Kidney capillary endothelial cell (primary cell): ENCODE data around the gene LAMC1.
"Not testable (repeated sequence)": the region's sequence is repeated elsewhere in the genome, so short reads cannot be mapped to it uniquely, and the experiment has no call there.

ENCODE experiments used
- DNase-seq: peaks from one replicate; pipeline ENCODE4 v3.0.0-alpha.2; 2018; ENCODE audit warnings: low spot score

LAMC1 gene

GRCh38 chr1:183150032-183150431, 126.8 kb downstream of the LAMC1 start:
- DNase-seq = not testable (repeated sequence)

GRCh38 chr1:183150445-183150844, 127.2 kb downstream of the LAMC1 start:
- no peak for DNase-seq

DNA sequence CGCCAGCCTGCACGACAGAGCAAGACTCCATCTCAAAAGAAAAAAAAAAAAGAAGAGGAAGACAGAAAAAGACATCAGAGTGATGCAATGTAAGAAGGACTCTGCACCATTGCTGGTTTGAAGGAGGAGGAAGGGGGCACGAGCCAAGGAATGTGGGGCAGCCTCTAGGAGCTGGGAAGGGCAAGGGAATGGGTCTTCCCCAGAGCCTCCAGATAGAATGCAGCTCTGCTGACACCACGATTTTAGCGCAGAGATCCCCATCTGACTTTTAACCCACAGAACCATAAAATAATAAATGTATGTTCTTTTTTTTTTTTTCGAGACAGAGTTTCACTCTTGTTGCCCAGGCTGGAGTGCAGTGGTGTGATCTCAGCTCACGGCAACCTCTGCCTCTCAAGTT, 129.0 kb downstream of the LAMC1 start:
- DNase-seq = no peak

GRCh38 chr1:183155939-183156338, 132.7 kb downstream of the LAMC1 start:
- DNase-seq = no peak

GRCh38 chr1:183159960-183160359, 136.7 kb downstream of the LAMC1 start:
- no peak for DNase-seq

DNA sequence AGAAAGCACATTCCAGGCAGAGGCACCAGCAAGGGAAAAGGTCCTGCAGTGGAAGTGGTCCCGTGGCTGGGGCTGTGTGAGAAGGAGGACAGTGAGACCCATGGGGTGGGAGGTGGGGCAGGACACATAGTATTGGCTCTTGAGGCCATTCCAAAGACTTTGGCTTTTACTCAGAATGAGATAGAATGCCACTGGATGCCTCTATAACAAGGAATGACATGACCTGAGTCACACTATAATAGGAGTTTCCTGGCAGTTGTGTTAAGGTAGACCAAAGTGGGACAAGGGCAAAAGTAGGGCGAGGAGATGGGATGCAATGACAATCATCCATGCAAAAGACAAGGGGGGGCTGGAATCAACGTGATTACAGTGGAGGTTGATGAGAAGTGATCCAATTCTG, 138.2 kb downstream of the LAMC1 start:
- DNase-seq = no peak

DNA sequence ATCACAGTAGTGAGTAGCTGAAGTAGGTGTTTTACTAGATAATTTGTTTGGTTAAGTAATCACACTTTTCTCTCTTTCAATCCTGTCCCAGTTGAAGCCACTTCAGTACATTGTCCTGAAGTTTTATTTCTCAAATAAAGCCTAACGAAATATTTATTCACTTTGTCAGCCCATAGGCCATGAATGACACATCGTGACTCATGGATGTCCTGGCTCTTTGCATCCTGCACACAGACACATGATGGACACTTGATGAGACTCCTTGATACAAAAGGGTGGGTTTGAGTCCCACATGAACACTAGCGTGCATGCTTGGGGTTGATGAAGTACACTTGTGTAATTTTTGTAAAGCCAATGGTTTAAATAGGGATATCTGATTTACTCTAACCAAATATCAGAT, 140.1 kb downstream of the LAMC1 start:
- peak; percentile 83 for DNase-seq

GRCh38 chr1:183164340-183164739, 141.1 kb downstream of the LAMC1 start:
- peak; percentile 74 for DNase-seq

DNA sequence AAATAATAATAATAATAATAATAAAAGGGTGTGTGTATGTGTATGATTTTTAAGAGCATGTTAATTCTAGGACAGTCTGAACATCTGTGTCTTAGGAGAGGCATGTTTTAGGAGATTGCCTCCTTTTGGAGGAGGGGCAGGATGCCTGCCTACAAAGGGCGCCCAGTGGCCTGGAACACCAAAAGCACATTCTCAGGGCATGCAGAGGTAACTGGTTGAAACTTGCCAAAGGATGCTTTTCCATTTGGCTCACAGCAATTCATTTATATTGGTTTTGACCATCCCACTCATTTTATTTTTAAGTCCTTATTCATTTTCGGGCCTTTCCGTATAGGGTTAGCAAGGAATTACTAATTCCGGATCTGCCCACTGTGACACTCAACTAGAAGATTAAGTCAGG, 141.7 kb downstream of the LAMC1 start:
- DNase-seq = no peak

DNA sequence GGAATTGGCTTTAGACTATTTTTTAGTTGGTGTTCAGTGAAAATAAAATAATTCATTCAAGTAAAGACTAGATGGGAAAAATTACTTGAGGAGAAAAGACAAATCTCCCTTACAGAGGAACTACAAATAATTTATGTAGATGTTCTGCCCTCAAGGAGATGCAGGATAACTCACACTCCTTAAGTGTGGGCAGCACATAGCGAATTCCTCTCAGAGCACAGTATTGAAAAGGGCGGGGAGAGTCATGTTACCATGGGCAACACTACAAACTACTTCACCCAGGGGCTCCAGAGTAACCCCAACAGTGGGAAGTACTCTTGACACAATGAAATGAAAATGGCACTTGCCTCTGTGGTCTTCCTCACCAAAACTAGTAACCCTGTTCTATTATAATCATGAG, 142.2 kb downstream of the LAMC1 start:
- no peak for DNase-seq

- no peak for DNase-seq
Measured at GRCh38 chr1:183166454-183166853, 143.2 kb downstream of the LAMC1 start.

DNA sequence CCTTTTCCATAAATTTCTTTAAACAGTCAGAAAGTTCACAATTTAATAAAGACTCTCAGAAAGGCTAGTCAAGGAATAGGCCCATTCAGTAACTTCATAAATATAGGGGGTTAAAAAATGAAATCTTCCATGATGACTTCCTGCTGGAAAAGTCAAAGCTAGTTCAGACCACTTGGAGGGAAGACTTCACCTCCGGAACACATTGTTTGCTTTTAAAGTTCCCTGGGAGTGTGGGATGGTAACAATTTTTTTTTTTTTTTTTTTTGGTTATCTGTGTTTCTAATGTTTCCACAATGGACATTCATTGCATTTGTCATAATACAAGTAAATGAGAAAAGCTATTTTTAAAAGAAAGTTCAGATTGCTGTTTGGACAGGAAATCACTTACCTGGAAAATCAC, 144.5 kb downstream of the LAMC1 start:
- DNase-seq = no peak

DNA sequence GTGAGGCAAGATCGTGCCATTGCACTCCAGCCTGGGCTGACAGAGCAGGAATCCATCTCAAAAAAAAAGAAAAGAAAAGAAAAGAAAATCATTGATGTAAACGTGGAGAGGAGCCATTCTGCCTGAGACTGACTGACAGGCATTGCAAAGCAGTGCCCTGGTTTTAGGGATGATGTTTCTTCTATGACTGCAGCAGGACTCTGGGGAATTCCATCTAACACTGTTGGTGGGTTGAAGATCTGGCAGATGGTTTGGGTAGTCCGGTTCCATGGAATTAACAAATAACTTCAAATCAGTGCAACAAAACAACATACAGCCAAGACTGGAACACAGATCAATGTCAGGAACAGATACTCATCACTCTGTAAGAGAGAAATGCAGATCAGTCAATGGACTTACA, 145.1 kb downstream of the LAMC1 start:
- DNase-seq = no peak

GRCh38 chr1:183173828-183174227, 150.6 kb downstream of the LAMC1 start:
- peak; percentile 40 for DNase-seq

DNA sequence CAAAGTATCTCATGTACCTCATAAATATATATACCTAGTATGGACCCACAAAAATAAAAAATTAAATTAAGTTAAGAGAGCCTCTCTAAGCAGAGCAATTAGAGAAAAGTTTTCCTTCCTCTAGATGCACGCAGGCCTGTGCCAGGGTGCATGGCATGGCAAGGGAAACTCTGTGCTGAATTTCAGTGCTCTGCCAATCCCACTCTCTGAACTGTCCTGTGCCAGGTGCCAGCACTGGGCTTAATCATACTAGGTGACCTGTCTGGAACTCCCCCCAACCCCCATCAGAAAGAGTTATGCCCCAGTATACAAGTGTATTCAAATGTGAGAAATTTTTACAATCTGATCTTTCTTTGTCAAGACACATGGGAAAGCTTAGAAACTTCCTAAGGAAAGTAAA, 152.4 kb downstream of the LAMC1 start:
- DNase-seq = no peak

DNA sequence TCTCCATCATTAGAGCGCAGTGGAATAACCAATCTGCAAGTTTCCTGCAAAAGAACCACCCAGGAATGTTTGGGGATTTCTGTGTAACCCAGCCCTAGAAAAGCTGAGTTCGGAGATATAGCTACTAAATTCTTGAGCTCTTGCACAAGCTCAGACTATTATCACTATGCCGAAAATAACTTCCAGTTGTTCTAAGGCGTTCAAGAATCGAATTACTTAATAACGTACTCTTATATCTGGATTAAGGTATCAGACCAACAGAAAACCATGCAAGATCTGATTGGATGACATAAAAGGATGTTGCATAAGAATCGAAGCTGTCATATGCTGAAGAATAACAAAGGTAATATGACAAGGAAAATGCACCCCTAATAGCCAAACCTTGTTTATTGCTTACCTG, 155.3 kb downstream of the LAMC1 start:
- no peak for DNase-seq

- no peak for DNase-seq
Measured at GRCh38 chr1:183179033-183179432, 155.8 kb downstream of the LAMC1 start.

DNA sequence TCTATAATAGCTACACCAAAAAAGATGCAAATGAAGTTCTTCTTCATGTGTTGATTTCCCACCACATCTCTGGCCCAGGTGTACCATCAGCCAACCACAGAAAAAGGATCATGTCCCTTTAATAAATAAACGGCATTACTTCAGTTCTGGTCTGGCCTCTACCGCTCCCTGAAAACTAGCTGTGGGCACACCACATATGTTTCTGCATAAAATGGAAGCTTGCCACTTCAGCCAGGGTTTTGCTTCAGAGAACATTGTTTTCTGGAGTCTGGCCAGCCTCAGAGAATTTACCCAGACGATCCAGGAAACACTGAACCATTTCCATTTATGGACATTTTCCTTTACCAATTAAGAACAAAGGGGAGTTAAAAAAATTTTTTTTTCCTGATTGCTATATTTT, 157.0 kb downstream of the LAMC1 start:
- peak; percentile 70 for DNase-seq

GRCh38 chr1:183180634-183181056, 157.4 kb downstream of the LAMC1 start:
- peak; percentile 88 for DNase-seq

GRCh38 chr1:183185941-183186490, 162.8 kb downstream of the LAMC1 start, which contains the start of gene LAMC2:
Gene LAMC2, plus strand, starts transcription at chr1:183186264. Its CDS starts 89 bp downstream, at chr1:183186353.
- DNase-seq = no peak

GRCh38 chr1:183186841-183187240, 163.6 kb downstream of the LAMC1 start:
- DNase-seq = no peak

DNA sequence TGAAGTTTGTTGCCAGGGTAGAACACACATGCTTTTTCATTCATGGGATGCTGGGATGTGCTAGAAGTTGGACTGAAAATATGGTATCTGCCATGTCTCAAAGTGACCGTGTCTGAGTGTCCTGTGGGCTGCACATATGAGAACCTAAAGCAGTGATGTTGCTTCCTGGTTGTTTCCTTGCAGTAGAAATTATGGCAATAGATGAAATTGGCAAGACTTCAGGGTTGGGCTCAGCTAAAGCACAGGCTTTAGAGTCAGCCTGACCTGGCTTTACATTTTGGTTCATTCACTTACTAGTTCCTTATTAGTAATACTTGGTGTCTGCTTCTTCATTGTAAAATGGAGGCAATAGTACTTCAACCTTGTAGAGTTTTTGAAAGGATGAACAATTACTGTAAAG, 165.0 kb downstream of the LAMC1 start:
- DNase-seq = no peak

DNA sequence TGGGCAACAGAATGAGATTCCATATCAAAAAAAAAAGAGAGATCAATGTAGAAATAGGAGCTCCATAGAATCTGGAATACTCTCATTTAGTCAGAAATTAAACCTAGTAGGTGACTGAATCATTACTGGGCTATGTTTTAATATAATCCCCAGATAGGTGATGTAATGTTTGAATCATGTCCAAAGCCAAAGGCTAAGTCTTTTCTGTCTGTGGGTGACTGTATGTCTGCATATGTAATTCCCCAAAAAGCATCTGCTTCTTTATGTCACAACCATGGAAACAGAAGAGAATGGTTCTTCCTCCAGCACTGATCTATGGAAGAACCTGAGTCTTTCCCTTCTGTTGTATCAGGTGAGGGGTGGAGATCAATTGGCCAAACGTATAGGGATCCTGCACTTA, 168.6 kb downstream of the LAMC1 start:
- DNase-seq = peak; percentile 37

DNA sequence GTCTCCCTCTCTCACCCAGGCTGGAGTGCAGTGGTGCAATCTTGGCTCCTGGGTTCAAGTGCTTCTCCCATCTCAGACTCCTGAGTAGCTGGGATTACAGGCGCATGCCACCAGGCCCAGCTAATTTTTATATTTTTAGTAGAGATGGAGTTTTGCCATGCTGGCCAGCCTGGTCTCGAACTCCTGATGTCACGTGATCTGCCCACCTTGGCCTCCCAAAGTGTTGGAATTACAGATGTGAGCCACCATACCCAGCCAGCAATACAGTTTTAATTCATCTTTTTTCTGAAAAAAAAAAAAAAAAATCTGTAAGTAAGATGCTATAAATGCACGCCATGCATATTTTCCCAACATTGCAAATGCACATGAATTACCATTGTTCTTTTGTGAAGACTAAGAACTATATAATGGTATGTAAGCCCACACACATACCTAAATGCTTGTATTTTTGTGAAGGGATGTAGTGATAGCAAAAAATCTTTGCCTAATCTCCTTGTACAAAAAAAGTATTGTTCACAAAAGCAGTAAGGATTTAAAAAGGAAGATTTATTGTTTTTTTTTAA, 170.8 kb downstream of the LAMC1 start:
- DNase-seq = no peak
